Heart right ventricle (tissue), 16 donors: ENCODE data around the gene SZRD1. TPM values are rescaled to one million over a fixed set of nuclear protein-coding genes. Genes with fewer than 3 reads are reported as not detected.

Source experiments
- ATAC-seq, 8 donors: fragments of 200-7000 bp; cut with Tn5 transposase; one replicate each; pipeline ENCODE4 v1.9.1; 2020; ENCODE audit warnings: mild to moderate bottlenecking in 8 of 8, moderate library complexity in 8 of 8, moderate number of reproducible peaks in 1 of 8
- DNase-seq, 2 donors: peaks; one replicate each; pipeline ENCODE4 v3.0.0-alpha.2; 2020
- H3K27ac ChIP-seq, 10 donors: fragments of 200-600 bp; sonication (generic) in 2 of 10; one replicate each; pipeline versions ENCODE4 v1.5.0 to v1.8.0; 2020 to 2022; ENCODE audit warnings: mild to moderate bottlenecking in 3 of 10
- H3K27me3 ChIP-seq, 7 donors: fragments of 200-600 bp; one replicate each; pipeline ENCODE4 v1.8.0; 2021 to 2022; ENCODE audit warnings: mild to moderate bottlenecking in 2 of 7
- H3K36me3 ChIP-seq, 9 donors: fragments of 200-600 bp; sonication (generic) in 1 of 9; one replicate each; pipeline versions ENCODE4 v1.5.0 to v1.8.0; 2020 to 2022; ENCODE audit warnings: mild to moderate bottlenecking in 2 of 9
- H3K4me1 ChIP-seq, 9 donors: fragments of 200-600 bp; sonication (generic) in 1 of 9; one replicate each; pipeline versions ENCODE4 v1.5.0 to v1.8.0; 2020 to 2022; ENCODE audit warnings: mild to moderate bottlenecking in 4 of 9
- H3K4me3 ChIP-seq, 10 donors: fragments of 200-600 bp; sonication (generic) in 2 of 10; one replicate each; pipeline versions ENCODE4 v1.5.0 to v1.8.0; 2020 to 2022; ENCODE audit warnings: mild to moderate bottlenecking in 7 of 10, moderate library complexity in 2 of 10
- H3K9me3 ChIP-seq, 11 donors: fragments of 200-600 bp in 10 of 11; sonication (generic) in 2 of 11; one replicate each; pipeline versions ENCODE4 v1.5.0 to v1.8.0; 2013 to 2022; ENCODE audit warnings: mild to moderate bottlenecking in 2 of 11, control low read depth in 1 of 11, moderate library complexity in 1 of 11
- WGBS, 2 donors: extraction: QIAGEN DNeasy Blood & Tissue Kit; methylation state at CpG; one replicate each; pipeline ENCODE4 v1.1.7; 2013; ENCODE audit warnings: inconsistent platforms in 1 of 2; 5-methylcytosine and 5-hydroxymethylcytosine counted together
- intact Hi-C, 10 donors: fragments of 100-400 bp; cut with DNase I; formaldehyde crosslinking; loops; one replicate each; pipeline versions ENCODE4 v1.11.1 to v1.14.2; 2022
- polyA plus RNA-seq, 2 donors: library from polyadenylated mRNA; stranded (reverse); fragments of 200-250 nt; gene quantifications; one replicate each; pipeline ENCODE4 v1.2.3, GENCODE V29; 2013
- total RNA-seq, 10 donors: library from RNA; stranded (reverse); fragmentation: NEBNext Ultra II Directional in 3 of 10; extraction: Animal tissue kit (Norgen Biotek cat#: 25700) in 3 of 10; gene quantifications; one replicate each; pipeline versions ENCODE4 v1.2.1 to v1.2.4, GENCODE V29; 2021 to 2023
- TF ChIP-seq, protein P1 (sequence below), 9 donors: fragments of 200-600 bp; sonication (generic) in 2 of 9; IDR thresholded peaks; one replicate each; pipeline versions ENCODE4 v1.5.0 to v1.8.0; 2021 to 2022; ENCODE audit warnings: antibody characterized with exemption in 9 of 9, mild to moderate bottlenecking in 5 of 9, moderate library complexity in 1 of 9
- donor health status: Arrhythmogenic right ventricular cardiomyopathy.
- donor health status: ischemic (EF 13 %, LVEDD 7.1; RV severe dilation, severe dysfunction).
- donor health status: healthy with polysubstance abuse.
- donor health status: DM: no; HTN: yes; CAD: no.
- donor health status: DM: no; HTN: no; CAD: no.
- donor health status: ischemic (EF 25% LVEDD 6.9; RV normal size, moderate dysfunction).
- donor health status: ischemic (EF 25% LVEDD 5.7; RV mildly dilated, moderate dysfunction).
- donor health status: healthy.
- donor health status: DM: yes; HTN: yes; CAD: no.
- donor health status: Ischemic cardiomyopathy.
- donor health status: ischemic (EF 35%, LVEDD 5.7; RV mildly dilated, moderate dysfunction).
- donor health status: nonischemic (EF 11% LVEDD 7.7; RV severe dilation, severe dysfunction).
- donor health status: DM: yes; HTN: yes; CAD: no.
- donor health status: PGD.
- donor health status: ischemic (EF 29% LVEDD 5.4; RV normal size, mild dysfunction).
- donor health status: nonischemic (EF 23%, LVEDD 6.1; RV moderate dilation, normal function).

The SZRD1 gene
- total and polyA plus RNA-seq, 12 donors, result 37.8 to 131 (median 102) TPM

DNA sequence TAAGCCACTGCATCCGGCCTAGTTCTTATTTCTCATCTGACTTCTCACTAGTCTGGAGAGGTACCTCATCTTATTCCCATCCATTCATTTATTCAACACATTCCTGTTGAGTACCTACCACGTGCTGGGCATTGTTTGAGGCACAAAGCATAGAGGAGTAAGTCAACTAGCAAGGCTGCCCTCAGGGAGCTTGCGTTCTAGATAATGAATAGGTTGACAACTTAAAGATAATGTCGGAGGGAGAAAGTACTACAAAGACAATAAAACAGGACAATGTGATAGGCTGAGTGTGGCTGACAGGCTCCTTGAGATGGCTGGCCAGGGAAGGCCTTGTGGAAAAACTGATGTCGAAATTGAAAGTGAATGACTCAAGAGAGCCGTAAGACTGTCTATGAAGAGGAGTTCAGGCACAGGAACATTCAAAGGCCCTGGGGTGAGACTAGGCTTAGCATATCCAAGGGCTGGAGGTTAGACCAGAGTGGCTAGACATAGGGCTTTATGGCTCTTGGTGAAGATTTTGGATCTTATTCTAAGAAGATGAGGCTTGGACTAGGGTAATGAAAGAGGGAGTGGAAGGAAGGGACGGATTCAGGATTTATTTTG is 51.9 kb downstream of the SZRD1 start:
- DNase-seq (no peak), ATAC-seq (no peak)
- WGBS, 2 donors, result 86 to 90% methylated on average over 7 of the region's 7 CpGs
- Histone ChIP-seq H3K36me3 (no peaks in the 10 kb centered on the region), H3K27ac (no peak overlapping the region), H3K4me3 (no peak overlapping the region), H3K27me3 (peaks cover 0 to 12% (median 0%) of the 10 kb centered on the region in 7 donors), H3K9me3 (no peaks in the 10 kb centered on the region), H3K4me1 (peaks cover 0 to 3% (median 0%) of the 10 kb centered on the region in 9 donors)
- intact Hi-C loops, result no loop called here
- TF ChIP-seq, protein P1, sequence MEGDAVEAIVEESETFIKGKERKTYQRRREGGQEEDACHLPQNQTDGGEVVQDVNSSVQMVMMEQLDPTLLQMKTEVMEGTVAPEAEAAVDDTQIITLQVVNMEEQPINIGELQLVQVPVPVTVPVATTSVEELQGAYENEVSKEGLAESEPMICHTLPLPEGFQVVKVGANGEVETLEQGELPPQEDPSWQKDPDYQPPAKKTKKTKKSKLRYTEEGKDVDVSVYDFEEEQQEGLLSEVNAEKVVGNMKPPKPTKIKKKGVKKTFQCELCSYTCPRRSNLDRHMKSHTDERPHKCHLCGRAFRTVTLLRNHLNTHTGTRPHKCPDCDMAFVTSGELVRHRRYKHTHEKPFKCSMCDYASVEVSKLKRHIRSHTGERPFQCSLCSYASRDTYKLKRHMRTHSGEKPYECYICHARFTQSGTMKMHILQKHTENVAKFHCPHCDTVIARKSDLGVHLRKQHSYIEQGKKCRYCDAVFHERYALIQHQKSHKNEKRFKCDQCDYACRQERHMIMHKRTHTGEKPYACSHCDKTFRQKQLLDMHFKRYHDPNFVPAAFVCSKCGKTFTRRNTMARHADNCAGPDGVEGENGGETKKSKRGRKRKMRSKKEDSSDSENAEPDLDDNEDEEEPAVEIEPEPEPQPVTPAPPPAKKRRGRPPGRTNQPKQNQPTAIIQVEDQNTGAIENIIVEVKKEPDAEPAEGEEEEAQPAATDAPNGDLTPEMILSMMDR (IDR thresholded peaks at IDR 0.05), result no peak

DNA sequence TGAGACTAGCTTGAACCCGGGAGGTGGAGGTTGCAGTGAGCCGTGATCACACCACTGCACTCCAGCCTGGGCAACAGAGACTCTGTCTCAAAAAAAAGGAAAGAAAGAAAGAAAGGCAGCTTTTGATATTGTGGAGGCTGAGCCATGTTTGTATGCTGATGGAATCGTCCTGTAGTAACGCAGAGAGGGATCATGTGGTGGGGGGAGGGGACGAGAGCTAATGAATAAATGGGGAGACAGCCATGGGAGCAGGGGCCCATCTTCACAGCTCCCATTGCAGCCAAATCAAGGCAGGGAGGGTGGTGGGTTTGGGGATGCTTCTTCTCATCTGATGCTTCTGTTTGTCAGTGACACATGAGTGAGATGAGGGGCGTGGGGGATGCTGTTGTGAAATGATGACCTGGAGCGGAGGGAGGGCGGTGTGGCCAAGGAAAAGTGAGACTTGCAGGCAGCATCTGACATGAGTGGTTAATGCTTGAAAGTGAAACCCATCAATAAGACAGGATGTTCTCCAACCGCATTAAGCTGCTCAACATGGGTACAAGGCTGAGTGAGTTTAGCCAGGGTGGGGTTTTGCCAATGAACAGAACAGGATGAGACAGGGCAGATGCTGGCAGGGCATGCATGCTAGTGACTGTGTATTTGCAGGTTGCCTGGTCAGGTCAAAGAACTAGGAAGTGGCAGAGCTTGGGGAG is 53.5 kb downstream of the SZRD1 start:
- no peaks in the 10 kb centered on the region for H3K36me3 ChIP-seq
- H3K9me3 ChIP-seq, result no peaks in the 10 kb centered on the region
- no peak overlapping the region for H3K4me3 ChIP-seq
- ATAC-seq (no peak), DNase-seq (no peak)
- H3K27me3 ChIP-seq, result peaks cover 0 to 12% (median 0%) of the 10 kb centered on the region in 7 donors
- intact Hi-C loops, result no loop called here
- 68 to 73% methylated on average over 9 of the region's 9 CpGs for WGBS, 2 donors
- peak overlapping the region in 1 of 10 donors; percentile 36 for H3K27ac ChIP-seq
- TF ChIP-seq, protein P1 (IDR thresholded peaks at IDR 0.05), result no peak
- peaks cover 0 to 3% (median 0%) of the 10 kb centered on the region in 9 donors for H3K4me1 ChIP-seq

DNA sequence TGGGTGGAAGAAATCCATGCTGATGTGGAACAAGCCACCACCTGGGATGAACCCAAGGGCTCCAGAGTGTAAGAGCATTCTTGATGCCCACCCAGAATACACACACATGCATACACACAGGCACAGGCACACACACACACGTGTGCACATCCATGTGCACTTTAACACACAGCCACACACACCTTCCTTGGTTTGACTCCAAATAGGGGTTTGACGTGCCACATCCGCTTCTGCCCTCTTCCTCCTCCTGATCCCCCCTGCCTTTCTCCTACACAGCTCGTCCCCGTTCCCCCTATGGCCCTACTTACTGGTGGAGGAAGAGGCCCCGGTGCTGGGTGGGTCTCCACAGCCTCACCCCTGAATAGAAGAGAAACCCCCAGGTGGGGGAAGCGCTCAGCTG is 54.2 kb downstream of the SZRD1 start:
- H3K4me1 ChIP-seq, result peaks cover 0 to 3% (median 0%) of the 10 kb centered on the region in 9 donors
- 84 to 85% methylated on average over 7 of the region's 7 CpGs for WGBS, 2 donors
- intact Hi-C loops, result no loop called here
- DNase-seq (no peak), ATAC-seq (no peak)
- H3K4me3 ChIP-seq, result no peak overlapping the region
- no peaks in the 10 kb centered on the region for H3K9me3 ChIP-seq
- H3K27me3 ChIP-seq, result peaks cover 0 to 12% (median 0%) of the 10 kb centered on the region in 7 donors
- peak overlapping the region in 1 of 10 donors; percentile 26 for H3K27ac ChIP-seq
- no peaks in the 10 kb centered on the region for H3K36me3 ChIP-seq
- TF ChIP-seq, protein P1 (IDR thresholded peaks at IDR 0.05), result no peak

DNA sequence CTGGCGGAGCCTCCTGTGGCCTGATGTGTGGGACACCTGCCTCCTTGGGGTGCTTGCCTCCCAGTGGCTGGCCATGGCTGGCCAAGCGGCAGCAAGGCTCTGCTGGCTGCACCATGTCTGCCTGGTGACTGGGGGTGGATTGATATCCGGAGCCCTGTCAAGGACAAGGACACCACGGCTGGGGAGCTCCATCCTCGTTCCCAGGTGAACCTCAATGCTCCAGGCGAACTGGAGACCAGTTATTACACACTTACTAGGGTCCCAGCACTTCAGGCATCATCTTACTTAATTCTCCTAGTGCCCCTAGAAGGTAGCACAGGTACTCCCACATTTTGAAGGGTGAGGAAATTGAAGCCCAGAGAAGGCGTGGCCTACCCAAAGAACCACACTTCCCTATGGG is 55.0 kb downstream of the SZRD1 start:
- Histone ChIP-seq H3K27me3 (peaks cover 0 to 12% (median 0%) of the 10 kb centered on the region in 7 donors), H3K27ac (no peak overlapping the region), H3K36me3 (no peaks in the 10 kb centered on the region), H3K9me3 (no peaks in the 10 kb centered on the region), H3K4me3 (no peak overlapping the region), H3K4me1 (peaks cover 0 to 3% (median 0%) of the 10 kb centered on the region in 9 donors)
- intact Hi-C loops, result no loop called here
- TF ChIP-seq, protein P1 (IDR thresholded peaks at IDR 0.05), result no peak
- no peak for DNase-seq
- 85 to 88% methylated on average over 7 of the region's 7 CpGs for WGBS, 2 donors
- ATAC-seq, result no peak
